Globus pallidus (tissue), 1 donor: Measurements from ENCODE around the gene RNF212B.

Experiments used
- DNase-seq: peaks from one replicate; pipeline ENCODE4 v3.0.0-alpha.2; 2015; ENCODE audit warnings: low spot score

RNF212B gene

GRCh38 chr14:23320584-23321571 lies 83.1 kb downstream of the RNF212B start, which contains the start of gene PABPN1:
Gene PABPN1, plus strand, starts transcription at chr14:23321457. Its CDS starts 13 bp downstream, at chr14:23321470.
- DNase-seq, result peak; percentile 100

GRCh38 chr14:23321572-23322547 lies 84.1 kb downstream of the RNF212B start:
- DNase-seq, result no peak
